Measurements from ENCODE around the gene DRAM1. TPM values are rescaled to one million over a fixed set of nuclear protein-coding genes. Genes with fewer than 3 reads are reported as not detected.

The DRAM1 gene
- total and polyA plus RNA-seq, 10 of the 15 experiments (the other 5 are each of a cell fraction or from before 2014, with no cell fraction given), result 22.4 to 91.5 (median 41.4) TPM

DNA sequence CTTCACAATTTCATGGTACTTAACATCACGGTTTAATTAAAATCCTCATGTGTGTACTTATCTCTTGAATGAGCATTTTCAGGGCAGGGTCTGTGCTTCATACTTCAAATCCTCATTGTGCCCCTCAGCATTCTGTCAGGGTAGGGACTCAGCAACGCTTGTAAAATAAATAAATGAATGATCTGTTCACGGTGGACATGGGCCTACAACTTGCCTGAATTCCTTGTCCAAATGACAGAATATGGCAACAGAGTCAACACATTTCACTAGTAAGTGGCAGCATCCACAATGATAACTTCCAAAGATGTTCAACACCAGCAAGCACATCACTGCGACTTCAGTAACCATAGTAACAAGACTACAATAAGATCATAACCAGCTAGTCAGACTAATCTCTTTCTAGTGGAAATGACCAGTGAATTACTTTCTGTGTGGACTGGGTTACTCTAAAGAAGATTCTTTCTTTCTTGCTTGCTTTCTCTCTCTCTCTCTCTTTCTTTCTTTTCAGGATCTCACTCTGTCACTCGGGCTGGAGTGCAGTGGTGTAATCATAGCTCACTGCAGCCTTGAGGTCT lies 32.2 kb upstream of the DRAM1 start:
- Histone ChIP-seq H3K27ac (ENCODE audit: control insufficient read depth, insufficient read depth) (no peak overlapping the region), H4K20me1 (ENCODE audit: control insufficient read depth, insufficient read depth) (no peaks in the 10 kb centered on the region), H3K79me2 (ENCODE audit: control insufficient read depth, insufficient read depth, low read length) (no peaks in the 10 kb centered on the region), H3K4me2 (ENCODE audit: control insufficient read depth, insufficient read depth) (no peak overlapping the region), H2AFZ (ENCODE audit: control insufficient read depth, low read depth, low read length) (no peak overlapping the region), H3K4me1 (ENCODE audit: control insufficient read depth, insufficient read depth, low read length) (peaks cover 1% of the 10 kb centered on the region; the same call in 1 of the 2 replicates), H3K36me3 (ENCODE audit: control insufficient read depth in 2 of 2, insufficient read depth in 2 of 2, low read length in 1 of 2) (no peaks in the 10 kb centered on the region), H3K4me3 (no peak overlapping the region), H3K9me3 (replicated peaks; ENCODE audit: control insufficient read depth, insufficient read depth, low read length) (no peaks in the 10 kb centered on the region), H3K27me3 (replicated peaks in 1 of 2; ENCODE audit: control insufficient read depth in 2 of 2, insufficient read depth in 2 of 2, low read length in 1 of 2) (no peaks in the 10 kb centered on the region), H3K9ac (ENCODE audit: control insufficient read depth, insufficient read depth, low read length) (no peak overlapping the region)
- intact Hi-C loops (cut with micrococcal nuclease; ENCODE audit: unreplicated experiment) (no loop called here), in situ Hi-C loops (cut with MboI) (no loop called here)
- TF ChIP-seq ZNF274 (IDR thresholded peaks at IDR 0.05; ENCODE audit: insufficient read depth, insufficient read length) (no peak), BMI1 (IDR thresholded peaks at IDR 0.05; ENCODE audit: borderline replicate concordance) (peak; percentile 70; the same call in 1 of the 2 replicates)
- FAIRE-seq (no peak), ATAC-seq (no peak; the same call in 2 of the 3 replicates), DNase-seq (ENCODE audit: low read depth, low spot score) (no peak)
- ChIA-PET CTCF (interaction anchor here (0.6 to 1.6 kb wide), 6 partner anchors 10 to 966 kb away, joined by 3 to 6 read pairs (median 3); partner anchors contain the start of gene GNPTAB), POLR2A (interaction anchor here (0.5 to 0.6 kb wide), 2 partner anchors 76 to 105 kb away, joined by 3 read pairs; no protein-coding TSS in a partner anchor), RAD21 (ENCODE audit: unreplicated experiment) (no interaction called here), SMC1A (ENCODE audit: uncharacterized antibody, unreplicated experiment) (interaction anchor here (0.6 to 1.7 kb wide), 5 partner anchors 11 to 895 kb away, joined by 3 to 5 read pairs (median 4); no protein-coding TSS in a partner anchor)
- BruUV-seq (replicated peaks), result no TSS peak
- WGBS (ENCODE audit: insufficient coverage, insufficient replicate concordance, low lambda C conversion rate, missing lambda C conversion rate), result 74% methylated on average over 5 of the region's 5 CpGs

DNA sequence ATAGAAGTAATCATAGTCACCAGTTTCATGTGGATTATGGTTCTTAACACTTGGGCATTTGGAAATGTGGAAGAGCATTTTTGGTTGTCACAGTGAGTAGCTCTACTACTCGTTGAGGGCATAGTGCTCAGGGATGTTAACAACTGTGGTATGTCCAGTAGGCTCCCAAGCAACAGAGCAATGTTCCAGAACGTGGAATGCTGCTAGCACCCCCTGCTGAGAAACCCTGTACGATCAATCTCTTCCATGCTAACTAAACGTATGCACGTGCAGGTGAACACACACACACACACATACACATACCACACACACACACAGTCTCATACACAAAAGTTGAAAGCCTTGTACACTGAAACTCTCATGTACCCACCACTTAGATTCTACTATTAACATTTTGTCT lies 30.1 kb upstream of the DRAM1 start:
- TF ChIP-seq FOXM1 (IDR thresholded peaks at IDR 0.05; ENCODE audit: low read depth, low read length) (no peak), SIX5 (IDR thresholded peaks at IDR 0.05; ENCODE audit: low read depth, low read length, severe bottlenecking) (no peak), ZNF274 (IDR thresholded peaks at IDR 0.05; ENCODE audit: insufficient read depth, insufficient read length) (no peak), POLR2AphosphoS5 (IDR thresholded peaks at IDR 0.05; ENCODE audit: low read length) (no peak), NKRF (conservative IDR thresholded peaks at IDR 0.05) (no peak), EP300 (IDR thresholded peaks at IDR 0.05; ENCODE audit: borderline replicate concordance in 1 of 2, control insufficient read depth in 1 of 2, low read depth in 2 of 2, low read length in 2 of 2) (no peak), STAT1 (conservative IDR thresholded peaks at IDR 0.05) (no peak), SMC3 (IDR thresholded peaks at IDR 0.05; ENCODE audit: borderline replicate concordance, low read length) (no peak), NR2F1 (conservative IDR thresholded peaks at IDR 0.05) (no peak), EZH2 (IDR thresholded peaks at IDR 0.05; ENCODE audit: borderline replicate concordance, control insufficient read depth, low read depth, low read length) (no peak)
- Histone ChIP-seq H3K9me3 (replicated peaks; ENCODE audit: control insufficient read depth, insufficient read depth, low read length) (no peaks in the 10 kb centered on the region), H3K9ac (ENCODE audit: control insufficient read depth, insufficient read depth, low read length) (no peak overlapping the region), H3K4me3 (no peak overlapping the region), H3K36me3 (ENCODE audit: control insufficient read depth in 2 of 2, insufficient read depth in 2 of 2, low read length in 1 of 2) (no peaks in the 10 kb centered on the region), H3K27ac (ENCODE audit: control insufficient read depth, insufficient read depth) (no peak overlapping the region), H3K27me3 (replicated peaks in 1 of 2; ENCODE audit: control insufficient read depth in 2 of 2, insufficient read depth in 2 of 2, low read length in 1 of 2) (no peaks in the 10 kb centered on the region), H4K20me1 (ENCODE audit: control insufficient read depth, insufficient read depth) (no peaks in the 10 kb centered on the region), H3K4me2 (ENCODE audit: control insufficient read depth, insufficient read depth) (no peak overlapping the region), H3K79me2 (ENCODE audit: control insufficient read depth, insufficient read depth, low read length) (no peaks in the 10 kb centered on the region), H3K4me1 (ENCODE audit: control insufficient read depth, insufficient read depth, low read length) (peaks cover 4% of the 10 kb centered on the region), H2AFZ (ENCODE audit: control insufficient read depth, low read depth, low read length) (no peak overlapping the region)
- in situ Hi-C loops (cut with MboI) (no loop called here), intact Hi-C loops (cut with micrococcal nuclease; ENCODE audit: unreplicated experiment) (no loop called here)
- ChIA-PET POLR2A (interaction anchor here (0.7 kb wide), 1 partner anchor 246 kb away, joined by 3 read pairs; no protein-coding TSS in a partner anchor), CTCF (interaction anchor here (0.7 to 2.8 kb wide), 4 partner anchors 16 to 83 kb away, joined by 4 to 12 read pairs (median 5); partner anchors contain the start of gene GNPTAB), SMC1A (ENCODE audit: uncharacterized antibody, unreplicated experiment) (interaction anchor here (1.3 to 1.7 kb wide), 2 partner anchors 9 to 13 kb away, joined by 5 to 7 read pairs; no protein-coding TSS in a partner anchor), RAD21 (ENCODE audit: unreplicated experiment) (interaction anchor here (0.7 kb wide), 1 partner anchor 9 kb away, joined by 3 read pairs; no protein-coding TSS in a partner anchor)
- FAIRE-seq (no peak), ATAC-seq (no peak), DNase-seq (ENCODE audit: low read depth, low spot score) (no peak)
- BruUV-seq (replicated peaks), result no TSS peak
- WGBS (ENCODE audit: insufficient coverage, insufficient replicate concordance, low lambda C conversion rate, missing lambda C conversion rate), result 84% methylated on average over 5 of the region's 5 CpGs
